GM23338 (cell line): ENCODE data around the gene USP36. TPM values are rescaled to one million over a fixed set of nuclear protein-coding genes. Genes with fewer than 3 reads are reported as not detected.

Experiments
- ATAC-seq: fragments of 200-7000 bp; cut with Tn5 transposase; 3 replicates; pipeline ENCODE4 v1.9.1; 2020
- DNase-seq: peaks from one replicate; pipeline ENCODE4 v3.0.0-alpha.2; 2015; ENCODE audit warnings: low spot score
- H2AFZ ChIP-seq: fragments of 200-600 bp; sonication (generic); 2 replicates; pipeline ENCODE4 v1.8.0; 2016; ENCODE audit warnings: antibody characterized with exemption, mild to moderate bottlenecking, moderate library complexity
- H3F3A ChIP-seq: fragments of 200-600 bp; sonication (generic); replicated peaks from 2 replicates; pipeline ENCODE4 v1.8.0; 2017; ENCODE audit warnings: antibody characterized with exemption, mixed run types, low read depth
- H3K27ac ChIP-seq: fragments of 200-600 bp; sonication (generic); 2 replicates; pipeline ENCODE4 v1.6.1; 2016; ENCODE audit warnings: low read depth
- H3K27me3 ChIP-seq: fragments of 200-600 bp; sonication (generic); 2 replicates; pipeline ENCODE4 v1.8.0; 2016; ENCODE audit warnings: mild to moderate bottlenecking, mixed run types, moderate library complexity; ENCODE audit not compliant: insufficient read depth
- H3K36me3 ChIP-seq: fragments of 200-600 bp; sonication (generic); 2 replicates; pipeline ENCODE4 v1.8.0; 2016; ENCODE audit warnings: mild to moderate bottlenecking; ENCODE audit not compliant: insufficient read depth
- H3K4me1 ChIP-seq: fragments of 200-600 bp; sonication (generic); 2 replicates; pipeline ENCODE4 v1.8.0; 2016; ENCODE audit warnings: mild to moderate bottlenecking, moderate library complexity; ENCODE audit not compliant: insufficient read depth
- H3K4me2 ChIP-seq: fragments of 200-600 bp; sonication (generic); 2 replicates; pipeline ENCODE4 v1.7.1; 2017; ENCODE audit warnings: mixed run types
- H3K4me3 ChIP-seq: fragments of 200-600 bp; sonication (generic); 2 replicates; pipeline ENCODE4 v1.6.1; 2016; ENCODE audit warnings: mixed run types
- H3K79me2 ChIP-seq: fragments of 200-600 bp; sonication (generic); replicated peaks from 2 replicates; pipeline ENCODE4 v1.8.0; 2017; ENCODE audit warnings: mild to moderate bottlenecking; ENCODE audit not compliant: insufficient read depth
- H3K9me2 ChIP-seq: fragments of 200-600 bp; sonication (generic); 2 replicates; pipeline ENCODE4 v1.8.0; 2017; ENCODE audit not compliant: insufficient read depth
- H4K20me1 ChIP-seq: fragments of 200-600 bp; sonication (generic); replicated peaks from 2 replicates; pipeline ENCODE4 v1.8.0; 2017; ENCODE audit warnings: mild to moderate bottlenecking; ENCODE audit not compliant: insufficient read depth
- H3K27ac Mint-ChIP-seq: 2 replicates; pipeline ENCODE4 v1.8.0; 2020; ENCODE audit warnings: inconsistent platforms, mild to moderate bottlenecking, moderate library complexity, mixed read lengths
- H3K27me3 Mint-ChIP-seq: 3 replicates; pipeline ENCODE4 v1.8.0; 2022; ENCODE audit warnings: low read depth, mild to moderate bottlenecking, moderate library complexity, mixed read lengths, inconsistent platforms; ENCODE audit not compliant: insufficient read depth, poor library complexity
- H3K36me3 Mint-ChIP-seq: 3 replicates; pipeline ENCODE4 v1.8.0; 2021; ENCODE audit warnings: low read depth, mild to moderate bottlenecking, inconsistent platforms, moderate library complexity, mixed read lengths
- H3K4me1 Mint-ChIP-seq: 3 replicates; pipeline ENCODE4 v1.8.0; 2020; ENCODE audit warnings: mild to moderate bottlenecking, inconsistent platforms, mixed read lengths
- H3K4me3 Mint-ChIP-seq: 3 replicates; pipeline ENCODE4 v1.8.0; 2021; ENCODE audit warnings: moderate library complexity, mild to moderate bottlenecking, inconsistent platforms, mixed read lengths
- H3K9me3 Mint-ChIP-seq: 3 replicates; pipeline ENCODE4 v1.8.0; 2020; ENCODE audit warnings: moderate library complexity, mild to moderate bottlenecking, inconsistent platforms, mixed read lengths
- CREB1 ChIP-seq: fragments of 250-450 bp; sonication (Bioruptor Pico); IDR thresholded peaks from 2 replicates; pipeline ENCODE4 v1.5.0; 2020; ENCODE audit warnings: low read depth, mild to moderate bottlenecking, moderate library complexity
- EZH2 ChIP-seq: fragments of 200-600 bp; sonication (generic); IDR thresholded peaks from one replicate; pipeline ENCODE4 v1.8.0; 2017; ENCODE audit warnings: antibody characterized with exemption, mild to moderate bottlenecking, low read depth; ENCODE audit not compliant: unreplicated experiment
- EZH2phosphoT487 ChIP-seq: fragments of 200-600 bp; sonication (generic); IDR thresholded peaks from one replicate; pipeline ENCODE4 v1.8.1; 2018; ENCODE audit warnings: antibody characterized with exemption; ENCODE audit not compliant: unreplicated experiment
- NANOG ChIP-seq: IDR thresholded peaks from 2 replicates; pipeline ENCODE4 v1.6.1; 2016; ENCODE audit warnings: antibody characterized with exemption, borderline replicate concordance
- POLR2AphosphoS5 ChIP-seq: IDR thresholded peaks from 2 replicates; pipeline ENCODE4 v1.6.1; 2016; ENCODE audit warnings: antibody characterized with exemption, low read depth
- STAT1 ChIP-seq: IDR thresholded peaks from one replicate; pipeline ENCODE4 v1.6.1; 2016; ENCODE audit warnings: antibody characterized with exemption; ENCODE audit not compliant: unreplicated experiment
- ZNF114 ChIP-seq: fragments of 250-450 bp; sonication (Bioruptor Pico); IDR thresholded peaks from 2 replicates; pipeline ENCODE4 v1.5.0; 2020; ENCODE audit warnings: mild to moderate bottlenecking, moderate library complexity
- ZNF331 ChIP-seq: fragments of 250-450 bp; sonication (Bioruptor Pico); IDR thresholded peaks from 2 replicates; pipeline ENCODE4 v1.5.0; 2020; ENCODE audit warnings: low read depth, mild to moderate bottlenecking, moderate library complexity
- polyA plus RNA-seq: library from polyadenylated mRNA; unstranded; fragments of >200 nt; fragmentation: Nextera tagmentation; extraction: Ambion mirVana; gene quantifications from 2 replicates; pipeline ENCODE4 v1.2.1, GENCODE V29; 2016
- total RNA-seq: library from RNA; depleted of rRNA; stranded (reverse); fragments of >200 nt; shearing (Covaris generic); gene quantifications from 2 replicates; pipeline ENCODE4 v1.2.3, GENCODE V29; 2014
- TF ChIP-seq, protein P1 (sequence below): fragments of 250-450 bp; sonication (Bioruptor Pico); IDR thresholded peaks from 2 replicates; pipeline ENCODE4 v1.5.0; 2020; ENCODE audit warnings: mild to moderate bottlenecking, moderate library complexity
- TF ChIP-seq, protein P2 (sequence below): IDR thresholded peaks from 2 replicates; pipeline ENCODE4 v1.6.1; 2016; ENCODE audit warnings: antibody characterized with exemption
- TF ChIP-seq, protein P3 (sequence below), 2 experiments: fragments of 200-600 bp in 1 of 2; sonication (generic) in 1 of 2; conservative IDR thresholded peaks; 2 replicates each; pipeline versions ENCODE4 v1.5.1 to v1.6.1; 2016 to 2017; ENCODE audit warnings: antibody characterized with exemption in 2 of 2, low read depth in 2 of 2, mild to moderate bottlenecking in 2 of 2, moderate library complexity in 1 of 2

The USP36 gene
- total and polyA plus RNA-seq, 2 experiments from 2014 or later, result 36.2 to 55.5 TPM

DNA sequence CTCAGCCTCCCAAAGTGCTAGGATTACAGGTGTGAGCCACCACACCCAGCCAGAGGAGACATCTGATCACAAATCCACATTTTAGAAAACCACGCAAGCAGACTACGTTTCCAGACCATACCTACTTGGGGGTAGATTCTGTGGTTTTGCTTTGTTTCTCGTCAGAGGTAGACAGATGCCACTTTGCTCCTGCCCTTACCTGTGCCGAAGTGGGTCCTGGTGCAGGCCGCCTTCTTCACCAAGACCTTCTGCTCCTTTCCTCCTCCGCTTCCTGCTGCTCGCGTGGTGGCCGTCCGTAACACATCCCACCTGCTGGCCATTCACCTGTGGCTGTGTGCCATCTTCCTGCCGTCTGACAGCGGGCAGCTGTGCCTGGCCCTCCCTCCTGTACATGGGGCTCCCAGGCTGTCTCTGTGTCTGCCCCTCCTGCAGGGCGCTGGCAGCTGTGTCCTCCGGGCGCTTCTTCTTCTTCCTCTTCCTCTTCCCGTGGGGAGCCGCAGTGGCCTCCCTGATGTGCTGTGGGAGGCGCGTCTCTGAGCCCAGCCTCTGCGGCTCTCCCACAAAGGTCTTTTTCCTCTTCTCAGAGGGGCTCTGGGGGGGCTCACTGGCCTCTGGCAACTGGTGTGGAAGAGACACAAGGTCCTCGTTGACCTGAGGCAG lies 37.3 kb downstream of the USP36 start (continued):
- TF ChIP-seq, protein P1, sequence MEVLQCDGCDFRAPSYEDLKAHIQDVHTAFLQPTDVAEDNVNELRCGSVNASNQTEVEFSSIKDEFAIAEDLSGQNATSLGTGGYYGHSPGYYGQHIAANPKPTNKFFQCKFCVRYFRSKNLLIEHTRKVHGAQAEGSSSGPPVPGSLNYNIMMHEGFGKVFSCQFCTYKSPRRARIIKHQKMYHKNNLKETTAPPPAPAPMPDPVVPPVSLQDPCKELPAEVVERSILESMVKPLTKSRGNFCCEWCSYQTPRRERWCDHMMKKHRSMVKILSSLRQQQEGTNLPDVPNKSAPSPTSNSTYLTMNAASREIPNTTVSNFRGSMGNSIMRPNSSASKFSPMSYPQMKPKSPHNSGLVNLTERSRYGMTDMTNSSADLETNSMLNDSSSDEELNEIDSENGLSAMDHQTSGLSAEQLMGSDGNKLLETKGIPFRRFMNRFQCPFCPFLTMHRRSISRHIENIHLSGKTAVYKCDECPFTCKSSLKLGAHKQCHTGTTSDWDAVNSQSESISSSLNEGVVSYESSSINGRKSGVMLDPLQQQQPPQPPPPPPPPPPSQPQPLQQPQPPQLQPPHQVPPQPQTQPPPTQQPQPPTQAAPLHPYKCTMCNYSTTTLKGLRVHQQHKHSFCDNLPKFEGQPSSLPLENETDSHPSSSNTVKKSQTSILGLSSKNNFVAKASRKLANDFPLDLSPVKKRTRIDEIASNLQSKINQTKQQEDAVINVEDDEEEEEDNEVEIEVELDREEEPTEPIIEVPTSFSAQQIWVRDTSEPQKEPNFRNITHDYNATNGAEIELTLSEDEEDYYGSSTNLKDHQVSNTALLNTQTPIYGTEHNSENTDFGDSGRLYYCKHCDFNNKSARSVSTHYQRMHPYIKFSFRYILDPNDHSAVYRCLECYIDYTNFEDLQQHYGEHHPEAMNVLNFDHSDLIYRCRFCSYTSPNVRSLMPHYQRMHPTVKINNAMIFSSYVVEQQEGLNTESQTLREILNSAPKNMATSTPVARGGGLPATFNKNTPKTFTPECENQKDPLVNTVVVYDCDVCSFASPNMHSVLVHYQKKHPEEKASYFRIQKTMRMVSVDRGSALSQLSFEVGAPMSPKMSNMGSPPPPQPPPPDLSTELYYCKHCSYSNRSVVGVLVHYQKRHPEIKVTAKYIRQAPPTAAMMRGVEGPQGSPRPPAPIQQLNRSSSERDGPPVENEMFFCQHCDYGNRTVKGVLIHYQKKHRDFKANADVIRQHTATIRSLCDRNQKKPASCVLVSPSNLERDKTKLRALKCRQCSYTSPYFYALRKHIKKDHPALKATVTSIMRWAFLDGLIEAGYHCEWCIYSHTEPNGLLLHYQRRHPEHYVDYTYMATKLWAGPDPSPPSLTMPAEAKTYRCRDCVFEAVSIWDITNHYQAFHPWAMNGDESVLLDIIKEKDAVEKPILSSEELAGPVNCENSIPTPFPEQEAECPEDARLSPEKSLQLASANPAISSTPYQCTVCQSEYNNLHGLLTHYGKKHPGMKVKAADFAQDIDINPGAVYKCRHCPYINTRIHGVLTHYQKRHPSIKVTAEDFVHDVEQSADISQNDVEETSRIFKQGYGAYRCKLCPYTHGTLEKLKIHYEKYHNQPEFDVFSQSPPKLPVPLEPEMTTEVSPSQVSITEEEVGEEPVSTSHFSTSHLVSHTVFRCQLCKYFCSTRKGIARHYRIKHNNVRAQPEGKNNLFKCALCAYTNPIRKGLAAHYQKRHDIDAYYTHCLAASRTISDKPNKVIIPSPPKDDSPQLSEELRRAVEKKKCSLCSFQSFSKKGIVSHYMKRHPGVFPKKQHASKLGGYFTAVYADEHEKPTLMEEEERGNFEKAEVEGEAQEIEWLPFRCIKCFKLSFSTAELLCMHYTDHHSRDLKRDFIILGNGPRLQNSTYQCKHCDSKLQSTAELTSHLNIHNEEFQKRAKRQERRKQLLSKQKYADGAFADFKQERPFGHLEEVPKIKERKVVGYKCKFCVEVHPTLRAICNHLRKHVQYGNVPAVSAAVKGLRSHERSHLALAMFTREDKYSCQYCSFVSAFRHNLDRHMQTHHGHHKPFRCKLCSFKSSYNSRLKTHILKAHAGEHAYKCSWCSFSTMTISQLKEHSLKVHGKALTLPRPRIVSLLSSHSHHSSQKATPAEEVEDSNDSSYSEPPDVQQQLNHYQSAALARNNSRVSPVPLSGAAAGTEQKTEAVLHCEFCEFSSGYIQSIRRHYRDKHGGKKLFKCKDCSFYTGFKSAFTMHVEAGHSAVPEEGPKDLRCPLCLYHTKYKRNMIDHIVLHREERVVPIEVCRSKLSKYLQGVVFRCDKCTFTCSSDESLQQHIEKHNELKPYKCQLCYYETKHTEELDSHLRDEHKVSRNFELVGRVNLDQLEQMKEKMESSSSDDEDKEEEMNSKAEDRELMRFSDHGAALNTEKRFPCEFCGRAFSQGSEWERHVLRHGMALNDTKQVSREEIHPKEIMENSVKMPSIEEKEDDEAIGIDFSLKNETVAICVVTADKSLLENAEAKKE (CRISPR knock-in tag), result no peak
- TF ChIP-seq ZNF331 (no peak), POLR2AphosphoS5 (no peak), CREB1 (CRISPR knock-in tag) (no peak)
- TF ChIP-seq, protein P2, sequence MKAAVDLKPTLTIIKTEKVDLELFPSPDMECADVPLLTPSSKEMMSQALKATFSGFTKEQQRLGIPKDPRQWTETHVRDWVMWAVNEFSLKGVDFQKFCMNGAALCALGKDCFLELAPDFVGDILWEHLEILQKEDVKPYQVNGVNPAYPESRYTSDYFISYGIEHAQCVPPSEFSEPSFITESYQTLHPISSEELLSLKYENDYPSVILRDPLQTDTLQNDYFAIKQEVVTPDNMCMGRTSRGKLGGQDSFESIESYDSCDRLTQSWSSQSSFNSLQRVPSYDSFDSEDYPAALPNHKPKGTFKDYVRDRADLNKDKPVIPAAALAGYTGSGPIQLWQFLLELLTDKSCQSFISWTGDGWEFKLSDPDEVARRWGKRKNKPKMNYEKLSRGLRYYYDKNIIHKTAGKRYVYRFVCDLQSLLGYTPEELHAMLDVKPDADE, result no peak

DNA sequence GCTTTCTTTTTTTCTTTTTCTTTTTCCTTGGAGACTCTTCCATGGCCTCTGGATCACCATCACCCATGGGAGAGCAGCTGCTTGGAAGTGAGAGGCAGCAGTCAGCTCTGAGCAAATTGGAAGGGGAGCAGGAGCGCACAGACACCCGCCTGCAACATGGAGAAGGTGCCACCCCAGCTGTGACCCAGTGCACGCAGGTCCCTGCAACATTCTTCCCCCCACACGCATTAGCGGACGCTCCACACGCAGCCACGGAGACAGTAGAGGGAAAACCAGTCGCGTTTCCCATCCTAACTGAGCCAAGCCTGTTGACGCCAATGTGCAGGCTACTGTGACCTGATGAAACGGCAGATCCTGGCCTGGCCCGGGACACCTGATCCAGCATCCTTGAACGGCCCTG lies 38.2 kb downstream of the USP36 start:
- Mint-ChIP-seq H3K4me1 (no peaks in the 10 kb centered on the region), H3K27me3 (peaks cover 6% of the 10 kb centered on the region), H3K4me3 (no peak overlapping the region), H3K9me3 (no peaks in the 10 kb centered on the region; the same call in 2 of the 3 replicates), H3K27ac (no peak overlapping the region), H3K36me3 (peaks cover 87% of the 10 kb centered on the region)
- H2AFZ ChIP-seq, result no peak overlapping the region
- H3K4me2 ChIP-seq, result no peak overlapping the region
- peaks cover 31% of the 10 kb centered on the region for H3K36me3 ChIP-seq
- no peaks in the 10 kb centered on the region for H3K9me2 ChIP-seq
- no peak overlapping the region for H3K4me3 ChIP-seq
- peaks cover 8% of the 10 kb centered on the region for H4K20me1 ChIP-seq
- no peak overlapping the region for H3K27ac ChIP-seq
- H3K79me2 ChIP-seq, result no peaks in the 10 kb centered on the region
- no peaks in the 10 kb centered on the region for H3K4me1 ChIP-seq
- no peaks in the 10 kb centered on the region for H3K27me3 ChIP-seq
- no peak for ATAC-seq
- no peak for DNase-seq
- H3F3A ChIP-seq, result no peaks in the 10 kb centered on the region
- TF ChIP-seq EZH2phosphoT487 (no peak), POLR2AphosphoS5 (no peak), ZNF114 (no peak), NANOG (no peak), CREB1 (CRISPR knock-in tag) (no peak), EZH2 (no peak), STAT1 (no peak)
- TF ChIP-seq, protein P3, sequence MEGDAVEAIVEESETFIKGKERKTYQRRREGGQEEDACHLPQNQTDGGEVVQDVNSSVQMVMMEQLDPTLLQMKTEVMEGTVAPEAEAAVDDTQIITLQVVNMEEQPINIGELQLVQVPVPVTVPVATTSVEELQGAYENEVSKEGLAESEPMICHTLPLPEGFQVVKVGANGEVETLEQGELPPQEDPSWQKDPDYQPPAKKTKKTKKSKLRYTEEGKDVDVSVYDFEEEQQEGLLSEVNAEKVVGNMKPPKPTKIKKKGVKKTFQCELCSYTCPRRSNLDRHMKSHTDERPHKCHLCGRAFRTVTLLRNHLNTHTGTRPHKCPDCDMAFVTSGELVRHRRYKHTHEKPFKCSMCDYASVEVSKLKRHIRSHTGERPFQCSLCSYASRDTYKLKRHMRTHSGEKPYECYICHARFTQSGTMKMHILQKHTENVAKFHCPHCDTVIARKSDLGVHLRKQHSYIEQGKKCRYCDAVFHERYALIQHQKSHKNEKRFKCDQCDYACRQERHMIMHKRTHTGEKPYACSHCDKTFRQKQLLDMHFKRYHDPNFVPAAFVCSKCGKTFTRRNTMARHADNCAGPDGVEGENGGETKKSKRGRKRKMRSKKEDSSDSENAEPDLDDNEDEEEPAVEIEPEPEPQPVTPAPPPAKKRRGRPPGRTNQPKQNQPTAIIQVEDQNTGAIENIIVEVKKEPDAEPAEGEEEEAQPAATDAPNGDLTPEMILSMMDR (conservative IDR thresholded peaks at IDR 0.05; ENCODE audit: low read depth in 2 of 2), result no peak
- TF ChIP-seq, protein P2, result no peak
